ENCODE data around the gene ATP6V1B1. TPM values are rescaled to one million over a fixed set of nuclear protein-coding genes. Genes with fewer than 3 reads are reported as not detected.

Gene ATP6V1B1
- total and polyA plus RNA-seq, 2 of the 13 experiments (the other 11 are each of a cell fraction or from before 2014, with no cell fraction given): 0.58 to 1.6 TPM

DNA sequence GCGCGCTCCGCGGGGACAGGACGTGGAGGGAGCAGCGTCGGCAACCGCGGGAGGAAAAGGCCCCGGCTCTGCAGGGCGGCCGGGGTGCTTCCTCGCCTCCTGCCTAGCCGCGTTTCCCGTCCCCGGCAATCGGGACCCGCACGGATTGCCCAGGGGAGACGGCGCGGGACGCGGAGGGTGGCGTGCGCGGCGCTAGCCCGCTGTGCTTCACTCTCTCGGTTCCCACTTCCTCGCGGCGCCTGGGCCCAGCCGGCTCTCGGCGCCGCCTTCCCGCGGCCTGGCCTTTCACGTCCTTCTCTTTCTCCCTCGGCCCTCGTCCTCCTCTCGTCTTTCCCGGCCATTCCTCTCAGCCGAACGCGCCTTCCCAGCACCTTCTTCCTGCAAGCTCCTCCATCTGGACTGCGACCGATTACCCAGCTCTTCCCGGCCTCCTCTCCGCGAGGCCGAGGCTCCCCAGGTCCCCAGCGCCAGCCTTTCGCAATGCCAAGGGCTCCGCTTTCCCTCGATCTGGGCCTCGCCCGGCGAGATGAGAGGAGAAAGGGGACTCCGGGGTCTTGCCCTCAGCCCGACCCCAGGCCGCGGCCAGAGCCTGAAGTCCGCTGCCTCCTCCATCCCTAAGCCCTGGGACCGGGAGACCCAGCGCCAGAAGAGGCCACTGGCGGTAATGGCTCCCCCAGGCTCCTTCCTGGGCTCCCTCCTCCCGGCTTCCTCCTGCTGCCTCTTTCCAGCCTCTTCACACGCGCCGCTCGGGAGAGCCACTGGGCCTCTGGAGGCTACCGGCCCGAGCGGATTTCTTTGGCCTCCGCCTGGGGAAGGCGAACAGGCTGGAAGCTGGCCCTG is 34.3 kb upstream of the ATP6V1B1 start (continued):
- TF ChIP-seq ZNF230 (CRISPR knock-in tag; IDR thresholded peaks at IDR 0.05): peak; percentile 73; the same call in 1 of the 2 replicates
- TF ChIP-seq ZNF550 (CRISPR knock-in tag; IDR thresholded peaks at IDR 0.05; ENCODE audit: borderline replicate concordance): 0 out of 2 replicates have a peak, but pooled peaks have one; percentile 35
- TF ChIP-seq ZNF263 (CRISPR knock-in tag; IDR thresholded peaks at IDR 0.05): peak; percentile 82; the same call in 1 of the 2 replicates
- no peak for TF ChIP-seq NFYC (CRISPR knock-in tag; IDR thresholded peaks at IDR 0.05)
- 0 out of 2 replicates have a peak, but pooled peaks have one; percentile 8 for TF ChIP-seq ZNF780A (CRISPR knock-in tag; IDR thresholded peaks at IDR 0.05)
- 0 out of 2 replicates have a peak, but pooled peaks have one; percentile 80 for TF ChIP-seq BRCA1 (CRISPR knock-in tag; IDR thresholded peaks at IDR 0.05)
- TF ChIP-seq ZNF552 (CRISPR knock-in tag; IDR thresholded peaks at IDR 0.05; ENCODE audit: borderline replicate concordance): no peak
- TF ChIP-seq ZNF264 (CRISPR knock-in tag; IDR thresholded peaks at IDR 0.05): peak; percentile 58; the same call in 1 of the 2 replicates
- TF ChIP-seq GPN1 (CRISPR knock-in tag; IDR thresholded peaks at IDR 0.05; ENCODE audit: borderline replicate concordance): 0 out of 2 replicates have a peak, but pooled peaks have one; percentile 29
- TF ChIP-seq SAP130 (CRISPR knock-in tag; IDR thresholded peaks at IDR 0.05; ENCODE audit: low read depth): peak; percentile 35
- 0 out of 2 replicates have a peak, but pooled peaks have one; percentile 3 for TF ChIP-seq ZFP90 (CRISPR knock-in tag; IDR thresholded peaks at IDR 0.05; ENCODE audit: borderline replicate concordance)
- peak; percentile 60 for TF ChIP-seq MAX (IDR thresholded peaks at IDR 0.05)
- 0 out of 2 replicates have a peak, but pooled peaks have one; percentile 6 for TF ChIP-seq CENPT (CRISPR knock-in tag; IDR thresholded peaks at IDR 0.05; ENCODE audit: low read depth)
- no peak for TF ChIP-seq NFKBIZ (CRISPR knock-in tag; IDR thresholded peaks at IDR 0.05)
- TF ChIP-seq ZBTB7A (CRISPR knock-in tag; IDR thresholded peaks at IDR 0.05): peak; percentile 34
- no peak for TF ChIP-seq ZNF30 (CRISPR knock-in tag; IDR thresholded peaks at IDR 0.05)
- TF ChIP-seq, protein P1, sequence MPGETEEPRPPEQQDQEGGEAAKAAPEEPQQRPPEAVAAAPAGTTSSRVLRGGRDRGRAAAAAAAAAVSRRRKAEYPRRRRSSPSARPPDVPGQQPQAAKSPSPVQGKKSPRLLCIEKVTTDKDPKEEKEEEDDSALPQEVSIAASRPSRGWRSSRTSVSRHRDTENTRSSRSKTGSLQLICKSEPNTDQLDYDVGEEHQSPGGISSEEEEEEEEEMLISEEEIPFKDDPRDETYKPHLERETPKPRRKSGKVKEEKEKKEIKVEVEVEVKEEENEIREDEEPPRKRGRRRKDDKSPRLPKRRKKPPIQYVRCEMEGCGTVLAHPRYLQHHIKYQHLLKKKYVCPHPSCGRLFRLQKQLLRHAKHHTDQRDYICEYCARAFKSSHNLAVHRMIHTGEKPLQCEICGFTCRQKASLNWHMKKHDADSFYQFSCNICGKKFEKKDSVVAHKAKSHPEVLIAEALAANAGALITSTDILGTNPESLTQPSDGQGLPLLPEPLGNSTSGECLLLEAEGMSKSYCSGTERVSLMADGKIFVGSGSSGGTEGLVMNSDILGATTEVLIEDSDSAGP (CRISPR knock-in tag; IDR thresholded peaks at IDR 0.05; ENCODE audit: borderline replicate concordance): peak; percentile 84
- TF ChIP-seq ZNF768 (CRISPR knock-in tag; IDR thresholded peaks at IDR 0.05): 0 out of 2 replicates have a peak, but pooled peaks have one; percentile 6
- peak; percentile 55; the same call in 1 of the 2 replicates for TF ChIP-seq ZNF772 (CRISPR knock-in tag; IDR thresholded peaks at IDR 0.05)
- peak; percentile 76 for TF ChIP-seq ZSCAN31 (CRISPR knock-in tag; IDR thresholded peaks at IDR 0.05; ENCODE audit: low read depth)
- TF ChIP-seq, protein P2, sequence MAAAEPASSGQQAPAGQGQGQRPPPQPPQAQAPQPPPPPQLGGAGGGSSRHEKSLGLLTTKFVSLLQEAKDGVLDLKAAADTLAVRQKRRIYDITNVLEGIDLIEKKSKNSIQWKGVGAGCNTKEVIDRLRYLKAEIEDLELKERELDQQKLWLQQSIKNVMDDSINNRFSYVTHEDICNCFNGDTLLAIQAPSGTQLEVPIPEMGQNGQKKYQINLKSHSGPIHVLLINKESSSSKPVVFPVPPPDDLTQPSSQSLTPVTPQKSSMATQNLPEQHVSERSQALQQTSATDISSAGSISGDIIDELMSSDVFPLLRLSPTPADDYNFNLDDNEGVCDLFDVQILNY (CRISPR knock-in tag; conservative IDR thresholded peaks at IDR 0.05): peak; percentile 23; the same call in 1 of the 2 replicates
- TF ChIP-seq ELF4 (CRISPR knock-in tag; IDR thresholded peaks at IDR 0.05; ENCODE audit: borderline replicate concordance): 0 out of 2 replicates have a peak, but pooled peaks have one; percentile 50
- TF ChIP-seq ZNF790 (CRISPR knock-in tag; IDR thresholded peaks at IDR 0.05; ENCODE audit: borderline replicate concordance): peak; percentile 78; the same call in 1 of the 2 replicates
- peak; percentile 49 for TF ChIP-seq AGO1 (IDR thresholded peaks at IDR 0.05; ENCODE audit: low read depth, low read length, poor library complexity, severe bottlenecking)
- peak; percentile 66; the same call in 1 of the 2 replicates for TF ChIP-seq ZNF713 (CRISPR knock-in tag; IDR thresholded peaks at IDR 0.05)
- TF ChIP-seq ZZZ3 (CRISPR knock-in tag; IDR thresholded peaks at IDR 0.05; ENCODE audit: borderline replicate concordance): peak; percentile 68; the same call in 1 of the 2 replicates
- no peak for TF ChIP-seq ZNF775 (CRISPR knock-in tag; IDR thresholded peaks at IDR 0.05; ENCODE audit: borderline replicate concordance)
- TF ChIP-seq ETV6 (CRISPR knock-in tag; conservative IDR thresholded peaks at IDR 0.05): 0 out of 2 replicates have a peak, but pooled peaks have one; percentile 7

Data from HepG2 (cell line).